ENCODE measurements around the gene GDA.
"Not testable (repeated sequence)": the region's sequence is repeated elsewhere in the genome, so short reads cannot be mapped to it uniquely, and the experiment has no call there.

Gene GDA

DNA sequence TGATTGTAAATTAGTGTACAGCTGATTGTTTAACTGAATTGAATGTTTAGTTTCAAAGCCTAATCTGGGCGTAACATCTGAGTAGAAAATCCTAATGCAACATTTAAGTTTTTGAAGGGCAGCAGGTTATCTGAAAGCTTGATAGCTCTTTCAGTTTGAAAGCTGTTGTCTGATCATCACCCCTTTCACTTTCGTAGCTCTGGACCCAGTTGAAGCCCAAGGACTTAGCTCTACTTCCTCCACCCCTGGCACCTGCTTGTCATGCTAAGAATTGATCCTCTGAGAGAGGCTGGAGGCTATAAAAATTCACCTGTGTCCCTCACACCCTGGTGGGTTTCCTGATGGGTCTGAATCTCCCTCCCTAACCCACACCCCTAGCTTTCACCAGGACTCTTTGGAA lies 129.7 kb downstream of the GDA start:
- DNase-seq (ENCODE audit: low read depth in 2 of 2), result no peak

DNA sequence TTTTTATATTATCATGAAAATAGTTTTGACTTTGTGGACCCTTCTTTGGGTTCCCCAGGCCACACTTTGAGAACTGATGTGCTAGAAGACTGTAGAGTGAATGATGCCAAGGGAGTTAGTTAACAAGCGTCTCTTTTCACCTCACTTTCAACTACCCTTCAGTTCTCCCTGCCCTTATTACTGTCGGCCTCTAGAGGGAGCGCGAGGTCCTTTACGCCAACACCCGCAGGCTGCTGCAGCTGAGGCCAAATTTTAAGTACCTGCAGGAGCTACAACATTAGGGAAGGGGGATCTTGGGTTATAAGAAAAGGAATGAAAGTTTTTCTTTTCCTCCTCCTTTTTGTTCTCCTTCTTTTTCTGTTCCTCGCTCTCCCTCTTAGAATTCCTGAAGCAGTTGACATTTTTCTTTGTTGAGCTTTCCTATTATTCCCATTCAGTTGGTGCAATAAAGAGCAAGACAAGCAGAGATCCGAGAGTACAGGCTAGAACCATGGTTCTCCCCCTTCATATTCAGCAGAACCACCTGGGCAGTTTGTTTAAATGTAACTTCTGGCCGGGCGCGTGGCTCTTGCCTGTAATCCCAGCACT lies 131.8 kb downstream of the GDA start:
- peak in 1 of 2 experiments; percentile 8 for DNase-seq (ENCODE audit: low read depth in 2 of 2)

DNA sequence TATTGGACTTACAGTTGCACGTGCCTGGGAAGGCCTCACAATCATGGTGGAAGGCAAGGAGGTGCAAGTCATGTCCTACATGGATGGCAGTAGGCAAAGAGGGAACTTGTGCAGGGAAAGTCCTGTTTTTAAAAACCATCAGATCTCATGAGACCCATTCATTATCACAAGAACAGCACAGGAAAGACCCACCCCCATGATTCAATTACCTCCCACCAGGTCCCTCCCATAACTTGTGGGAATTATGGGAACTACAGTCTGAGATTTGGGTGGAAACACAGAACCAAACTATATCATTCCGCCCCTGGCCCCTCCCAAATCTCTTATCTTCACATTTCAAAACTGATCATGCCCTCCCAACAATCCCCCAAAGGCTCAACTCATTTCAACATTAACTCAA lies 140.2 kb downstream of the GDA start:
- no peak for DNase-seq (ENCODE audit: low read depth in 2 of 2)

DNA sequence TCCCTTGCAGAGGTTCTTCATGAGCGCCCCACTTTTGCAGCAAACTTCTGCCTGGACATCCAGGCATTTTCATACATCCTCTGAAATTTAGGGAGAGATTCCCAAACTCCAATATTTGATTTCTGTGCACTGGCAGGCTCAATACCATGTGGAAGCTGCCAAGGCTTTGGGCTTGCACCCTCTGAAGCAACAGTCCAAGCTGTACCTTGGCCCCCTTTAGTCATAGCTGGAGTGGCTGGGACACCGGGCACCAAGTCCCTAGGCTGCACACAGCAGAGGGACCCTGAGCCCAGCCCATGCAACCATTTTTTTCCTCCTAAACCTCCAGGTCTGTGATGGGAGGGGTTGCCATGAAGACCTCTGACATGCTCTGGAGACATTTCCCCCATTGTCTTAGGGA lies 141.1 kb downstream of the GDA start:
- DNase-seq (ENCODE audit: low read depth in 2 of 2), result no peak

DNA sequence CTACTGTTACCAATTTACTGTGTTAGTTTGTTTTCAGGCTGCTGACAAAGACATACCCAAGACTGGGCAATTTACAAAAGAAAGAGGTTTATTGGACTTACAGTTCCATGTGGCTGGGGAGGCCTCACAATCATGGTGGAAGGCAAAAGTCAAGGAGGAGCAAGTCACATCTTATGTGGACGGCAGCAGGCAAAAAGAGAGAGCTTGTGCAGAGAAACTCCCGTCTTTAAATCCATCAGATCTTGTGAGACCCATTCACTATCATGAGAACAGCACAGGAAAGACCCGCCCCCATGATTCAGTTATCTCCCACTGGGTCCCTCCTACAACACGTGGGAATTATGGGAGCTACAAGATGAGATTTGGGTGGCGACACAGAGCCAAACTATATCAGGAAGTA lies 142.3 kb downstream of the GDA start:
- DNase-seq (ENCODE audit: low read depth in 2 of 2), result not testable (repeated sequence)

DNA sequence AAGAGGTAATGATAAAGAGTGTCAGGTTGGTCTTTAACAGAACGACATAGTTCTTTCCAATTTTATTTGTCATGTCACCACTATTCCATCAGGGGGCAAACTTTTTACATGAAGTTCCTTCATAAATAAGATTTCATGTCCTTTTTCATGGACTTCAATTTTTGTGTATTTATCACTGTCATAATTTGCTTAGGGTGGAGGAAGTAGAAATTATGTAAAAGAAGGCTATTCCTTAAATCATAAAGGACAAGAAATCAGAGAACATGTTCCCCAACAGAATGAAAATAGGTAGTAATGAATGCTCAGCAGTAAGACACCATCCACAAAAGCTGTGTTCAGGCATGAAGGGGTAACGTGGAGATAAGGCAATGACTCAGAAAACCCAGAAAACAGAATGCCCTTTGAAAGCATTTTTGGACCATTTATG lies 143.0 kb downstream of the GDA start:
- DNase-seq (ENCODE audit: low read depth in 2 of 2), result peak; percentile 3 to 15

DNA sequence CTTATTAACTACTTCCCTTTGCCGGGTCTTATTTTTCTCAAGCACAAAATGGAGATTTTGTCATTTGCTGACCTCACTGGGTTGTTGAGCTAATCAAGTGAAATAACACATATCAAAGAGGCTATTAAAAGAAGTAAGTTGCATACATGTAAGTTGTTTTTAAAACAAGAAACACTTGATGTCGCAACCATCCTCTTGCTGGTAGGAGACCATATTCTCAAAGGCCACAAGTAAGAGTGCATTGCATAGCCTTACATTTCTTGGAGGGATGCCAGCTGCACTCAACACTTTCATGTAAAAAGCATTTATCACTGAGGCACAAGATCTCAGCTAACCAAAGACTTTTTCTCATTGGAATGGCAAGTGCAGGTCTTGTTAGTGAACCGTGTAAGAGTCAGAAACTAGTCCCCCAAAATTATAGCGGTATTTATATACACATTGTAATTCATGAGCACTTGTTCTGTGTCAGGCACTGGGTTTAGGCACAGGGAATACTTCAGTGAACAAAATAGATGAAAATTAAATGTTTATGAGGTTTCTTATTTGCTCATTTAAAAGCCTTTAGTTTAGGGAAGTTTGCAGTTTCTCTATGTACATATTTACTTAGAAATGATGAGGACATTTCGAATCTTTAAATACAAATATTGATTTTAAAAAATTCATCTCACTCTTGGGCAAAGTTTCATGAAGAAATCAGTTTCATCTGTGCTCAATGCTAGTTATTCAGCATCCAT lies 143.8 kb downstream of the GDA start:
- DNase-seq (ENCODE audit: low read depth in 2 of 2), result peak; percentile 91 to 92

DNA sequence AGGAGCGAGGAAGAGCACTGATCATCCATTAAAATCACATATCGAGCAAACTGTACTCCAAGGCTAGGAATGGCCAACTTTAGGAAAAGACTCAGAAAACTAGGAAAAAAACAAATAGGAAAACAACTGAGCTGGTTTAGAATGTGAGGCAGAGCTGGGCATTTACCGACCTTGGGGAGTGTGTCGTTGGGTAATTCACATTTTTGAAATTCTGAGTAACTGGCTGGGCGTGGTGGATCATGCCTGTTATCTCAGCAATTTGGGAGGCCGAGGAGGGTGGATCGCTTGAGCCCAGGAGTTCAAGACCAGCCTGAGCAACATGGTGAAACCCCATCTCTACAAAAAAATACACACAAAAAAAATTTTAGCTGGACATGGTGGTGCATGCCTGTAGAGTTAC lies 145.7 kb downstream of the GDA start:
- no peak for DNase-seq (ENCODE audit: low read depth in 2 of 2)

DNA sequence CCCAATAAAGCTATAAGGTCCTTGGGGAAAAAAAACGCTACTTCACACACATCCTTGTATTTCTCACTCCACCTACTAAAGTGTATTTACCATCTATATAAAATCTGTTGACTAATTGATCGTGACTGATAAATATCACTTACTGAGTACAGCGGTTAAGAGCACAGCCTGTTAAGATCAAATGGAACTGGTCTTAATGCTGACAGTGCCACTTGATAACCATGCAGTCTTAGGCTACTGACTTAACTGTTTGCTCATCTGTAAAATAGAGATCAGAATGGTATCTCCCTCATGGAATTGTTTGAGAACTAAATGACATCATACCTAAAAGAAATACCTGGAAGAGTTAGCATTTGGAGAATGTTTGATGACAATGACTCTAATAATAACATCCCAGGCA lies 148.3 kb downstream of the GDA start:
- no peak for DNase-seq (ENCODE audit: low read depth in 2 of 2)

DNA sequence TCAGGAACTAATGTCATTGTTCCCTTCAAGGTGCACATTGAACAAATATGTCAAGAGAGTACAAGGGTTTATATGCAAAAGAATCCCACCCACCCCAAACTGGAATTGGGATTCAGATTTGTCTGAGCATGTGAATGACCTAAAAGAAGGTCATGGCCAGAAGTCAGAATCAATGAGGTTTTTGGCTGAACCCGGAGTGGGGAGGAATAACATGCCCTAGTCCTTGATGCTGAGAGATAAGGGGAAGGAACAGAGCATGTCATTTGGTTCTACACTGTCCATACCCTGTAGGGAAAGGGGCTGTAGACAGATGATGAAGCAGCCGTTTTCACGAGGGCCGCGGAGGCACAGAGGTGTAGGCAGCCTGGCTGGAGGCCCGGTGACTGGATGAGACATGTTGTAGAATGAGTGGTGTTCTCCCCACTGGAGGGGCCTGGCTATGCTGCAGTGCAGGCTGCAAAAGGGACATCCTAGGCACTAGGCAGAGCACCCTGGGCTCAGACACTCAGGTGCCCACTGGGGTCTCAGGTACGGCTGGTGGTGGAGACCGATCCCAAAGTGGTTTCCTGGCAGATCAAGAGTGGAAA lies 149.9 kb downstream of the GDA start:
- DNase-seq (ENCODE audit: low read depth in 2 of 2), result no peak

DNA sequence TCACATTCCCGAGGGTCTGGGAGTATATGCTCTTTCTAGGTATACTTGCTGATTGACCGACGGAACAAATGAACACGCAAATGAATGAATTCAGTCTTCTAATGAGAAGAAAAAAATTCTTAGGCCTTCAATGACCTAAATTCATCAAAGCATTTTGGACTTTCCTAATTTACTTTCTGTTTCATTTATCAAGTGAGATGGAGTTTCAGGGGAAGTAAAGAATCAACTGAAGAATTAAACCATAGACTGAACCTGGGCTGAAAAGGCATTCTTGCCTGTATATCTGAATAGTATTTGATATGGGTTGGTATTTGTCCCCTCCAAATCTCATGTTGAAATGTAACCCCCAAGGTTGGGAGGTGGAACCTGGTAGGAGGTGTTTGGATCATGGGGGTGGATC lies 151.6 kb downstream of the GDA start:
- no peak for DNase-seq (ENCODE audit: low read depth in 2 of 2)
